Right hindlimb (tissue), 1 donor: ENCODE results near the gene NOD2.

ENCODE experiments used
- DNase-seq: peaks from one replicate; pipeline ENCODE4 v3.0.0-alpha.2; 2018

Gene NOD2

GRCh38 chr16:50743581-50744225 lies 50.3 kb downstream of the NOD2 start:
- no peak for DNase-seq

GRCh38 chr16:50744881-50745280 lies 51.5 kb downstream of the NOD2 start:
- DNase-seq = no peak

- DNase-seq = no peak
Measured at GRCh38 chr16:50745940-50746339, 52.5 kb downstream of the NOD2 start.

GRCh38 chr16:50747207-50747956 lies 54.0 kb downstream of the NOD2 start:
- no peak for DNase-seq

- no peak for DNase-seq
Measured at GRCh38 chr16:50751528-50751927, 58.1 kb downstream of the NOD2 start.

GRCh38 chr16:50752471-50753235 lies 59.2 kb downstream of the NOD2 start:
- no peak for DNase-seq

- no peak for DNase-seq
Measured at GRCh38 chr16:50756473-50756872, 63.1 kb downstream of the NOD2 start.

- no peak for DNase-seq
Measured at GRCh38 chr16:50761267-50761666, 67.9 kb downstream of the NOD2 start.

GRCh38 chr16:50762241-50762640 lies 68.8 kb downstream of the NOD2 start:
- DNase-seq = no peak

- DNase-seq = no peak
Measured at GRCh38 chr16:50763211-50763610, 69.8 kb downstream of the NOD2 start.

- no peak for DNase-seq
Measured at GRCh38 chr16:50765260-50765659, 71.9 kb downstream of the NOD2 start.

- no peak for DNase-seq
Measured at GRCh38 chr16:50765861-50766260, 72.5 kb downstream of the NOD2 start.

- no peak for DNase-seq
Measured at GRCh38 chr16:50767197-50767596, 73.8 kb downstream of the NOD2 start.

GRCh38 chr16:50771366-50771765 lies 78.0 kb downstream of the NOD2 start:
- no peak for DNase-seq

GRCh38 chr16:50774405-50774804 lies 81.0 kb downstream of the NOD2 start:
- no peak for DNase-seq

GRCh38 chr16:50774960-50775359 lies 81.6 kb downstream of the NOD2 start:
- no peak for DNase-seq

GRCh38 chr16:50776037-50776436 lies 82.6 kb downstream of the NOD2 start:
- DNase-seq = no peak

- DNase-seq = no peak
Measured at GRCh38 chr16:50778284-50779163, 85.1 kb downstream of the NOD2 start.

GRCh38 chr16:50781043-50781442 lies 87.6 kb downstream of the NOD2 start:
- DNase-seq = no peak

- DNase-seq = no peak
Measured at GRCh38 chr16:50781518-50781917, 88.1 kb downstream of the NOD2 start.
